MM.1S (cell line): ENCODE measurements around the gene MLLT10.

Source experiments
- CTCF ChIP-seq: fragments of 300-600 bp; sonication (generic); IDR thresholded peaks from 2 replicates; pipeline ENCODE4 v1.5.1; 2016; ENCODE audit warnings: antibody characterized with exemption, low read length, mixed read lengths
- EZH2 ChIP-seq: fragments of 300-600 bp; sonication (generic); optimal IDR thresholded peaks from 2 replicates; pipeline ENCODE3; 2017; ENCODE audit warnings: low read depth, mild to moderate bottlenecking, antibody characterized with exemption, low read length, mixed read lengths
- EZH2phosphoT487 ChIP-seq: fragments of 300-600 bp; sonication (generic); IDR thresholded peaks from 2 replicates; pipeline ENCODE4 v1.6.1; 2018; ENCODE audit warnings: antibody characterized with exemption, low read length

- TF ChIP-seq CTCF (no peak), EZH2 (no peak), EZH2phosphoT487 (no peak)
Observed at GRCh38 chr10:21522631-21523406, 11.2 kb upstream of the MLLT10 start.
